HepG2 (cell line): ENCODE results near the gene AUTS2. TPM values are rescaled to one million over a fixed set of nuclear protein-coding genes. Genes with fewer than 3 reads are reported as not detected.

ENCODE experiments used
- ATAC-seq: fragments of 200-7000 bp; cut with Tn5 transposase; 3 replicates; pipeline ENCODE4 v1.9.1; 2020; ENCODE audit warnings: mild to moderate bottlenecking, moderate library complexity
- BruUV-seq: library from RNA; stranded (reverse); fragments of 400-500 nt; replicated peaks from 2 replicates; lab custom pipeline; 2021; lab: Mats Ljungman, UMichigan
- CTCF ChIA-PET: fragments of 300-600 bp; formaldehyde crosslinking; extraction: SDS; loops from one replicate; lab custom pipeline; 2021; ENCODE audit warnings: low total read pairs, inconsistent platforms, low intra/inter-chr PET ratio; lab: Yijun Ruan, JAX
- POLR2A ChIA-PET: fragments of 350-600 bp; sonication (Branson Sonifier 250); formaldehyde crosslinking; loops from one replicate; lab custom pipeline; 2020; ENCODE audit warnings: antibody characterized with exemption, inconsistent platforms; lab: Yijun Ruan, JAX
- DNase-seq: peaks from one replicate; pipeline ENCODE4 v3.0.0-alpha.2; 2015; ENCODE audit warnings: low spot score
- FAIRE-seq: peaks from 3 replicates; lab custom pipeline; 2011; peaks lifted over from hg19 to GRCh38; lab: Jason Lieb, UNC
- H2AFZ ChIP-seq: one replicate; pipeline ENCODE4 v1.6.1; 2011; ENCODE audit warnings: low read length, inconsistent platforms
- H3K27ac ChIP-seq: fragments of 300-600 bp; 3 replicates; pipeline ENCODE4 v1.8.0; 2011; ENCODE audit warnings: mixed run types, mild to moderate bottlenecking, mixed read lengths, low read length, inconsistent platforms; ENCODE audit not compliant: insufficient read depth; ENCODE audit errors: extremely low read length
- H3K27me3 ChIP-seq, 2 experiments: fragments of 200-600 bp in 1 of 2; 2 replicates in 1 of 2; 3 replicates in 1 of 2; pipeline versions ENCODE4 v1.6.0 to v1.8.0; 2011; ENCODE audit warnings: low read length in 2 of 2, mild to moderate bottlenecking in 2 of 2, moderate library complexity in 2 of 2, inconsistent platforms in 1 of 2; ENCODE audit not compliant: insufficient read depth in 2 of 2, control insufficient read depth in 1 of 2
- H3K36me3 ChIP-seq, 2 experiments: fragments of 200-600 bp in 1 of 2; replicated peaks in 1 of 2; 2 replicates in 1 of 2; 3 replicates in 1 of 2; pipeline versions ENCODE4 v1.5.1 to v1.8.0; 2011; ENCODE audit warnings: low read length in 2 of 2, inconsistent platforms in 1 of 2; ENCODE audit not compliant: insufficient read depth in 2 of 2, control insufficient read depth in 1 of 2
- H3K4me1 ChIP-seq: 2 replicates; pipeline ENCODE4 v1.5.1; 2012; ENCODE audit warnings: low read length, inconsistent platforms; ENCODE audit not compliant: insufficient read depth
- H3K4me2 ChIP-seq: 2 replicates; pipeline ENCODE4 v1.6.0; 2011; ENCODE audit warnings: low read depth, low read length, inconsistent platforms
- H3K4me3 ChIP-seq, 3 experiments: fragments of 200-600 bp in 1 of 3; sonication (generic), shearing (Covaris generic) in 1 of 3; replicated peaks in 1 of 3; 2 replicates each; pipeline ENCODE4 v1.5.1; 2011 to 2016; ENCODE audit warnings: low read length in 3 of 3, inconsistent platforms in 2 of 3, low read depth in 2 of 3, mild to moderate bottlenecking in 2 of 3, control low read depth in 1 of 3, mixed read lengths in 1 of 3; ENCODE audit not compliant: insufficient read depth in 1 of 3
- H3K79me2 ChIP-seq: one replicate; pipeline ENCODE4 v1.6.1; 2011; ENCODE audit warnings: low read length, inconsistent platforms; ENCODE audit not compliant: insufficient read depth
- H3K9ac ChIP-seq: 2 replicates; pipeline ENCODE4 v1.6.0; 2011; ENCODE audit warnings: mild to moderate bottlenecking, low read depth, low read length, inconsistent platforms; ENCODE audit not compliant: insufficient read depth
- H3K9me3 ChIP-seq: 2 replicates; pipeline ENCODE4 v1.5.1; 2012; ENCODE audit warnings: mild to moderate bottlenecking, low read length
- H4K20me1 ChIP-seq: 2 replicates; pipeline ENCODE4 v1.6.0; 2011; ENCODE audit warnings: inconsistent platforms, mild to moderate bottlenecking, low read length, moderate library complexity; ENCODE audit not compliant: insufficient read depth
- PPARG ChIP-seq: conservative IDR thresholded peaks from 2 replicates; pipeline ENCODE4 v1.6.1; 2016; ENCODE audit warnings: missing biosample characterization, missing genetic modification reagents
- ZFX ChIP-seq: sonication (generic); formaldehyde crosslinking; IDR thresholded peaks from 2 replicates; pipeline ENCODE4 v1.4.0; 2020; ENCODE audit warnings: mild to moderate bottlenecking, low read depth, missing genetic modification reagents, moderate library complexity
- ZNF703 ChIP-seq: sonication (generic); formaldehyde crosslinking; IDR thresholded peaks from 2 replicates; pipeline ENCODE4 v1.5.1; 2020; ENCODE audit warnings: missing genetic modification reagents, mild to moderate bottlenecking, moderate library complexity, borderline replicate concordance
- ZNF891 ChIP-seq: sonication (generic); formaldehyde crosslinking; IDR thresholded peaks from 2 replicates; pipeline ENCODE4 v1.5.0; 2020; ENCODE audit warnings: mild to moderate bottlenecking, missing genetic modification reagents
- WGBS: methylation state at CpG from one replicate; pipeline ENCODE4 v1.1.6; 2017; ENCODE audit warnings: low lambda C conversion rate; 5-methylcytosine and 5-hydroxymethylcytosine counted together
- in situ Hi-C: cut with HindIII; loops from 2 replicates; pipeline ENCODE4 v1.10.0; 2017; ENCODE audit warnings: low pct_unique_long_range_greater_than_20kb; ENCODE audit not compliant: extremely low pct_ligation_motif_present
- intact Hi-C: fragments of 100-400 bp; cut with micrococcal nuclease; formaldehyde crosslinking; loops from one replicate; pipeline ENCODE4 v1.10.0; 2022; ENCODE audit not compliant: unreplicated experiment
- polyA plus RNA-seq, 8 experiments: library from polyadenylated mRNA; depleted of rRNA in 3 of 8; stranded (reverse) in 7 of 8; unstranded in 1 of 8; fragments of >200 nt; fragmentation: Illumina TruSeq in 4 of 8; extraction: Trizol in 4 of 8; gene quantifications; 2 replicates each; pipeline versions ENCODE4 v1.2.1 to v1.2.3, GENCODE V29; 2011 to 2016; ENCODE audit warnings: low read depth in 4 of 8, missing spikeins in 1 of 8, mixed read lengths in 1 of 8; ENCODE audit not compliant: insufficient read depth in 1 of 8
- total RNA-seq, 5 experiments: library from RNA; depleted of rRNA; stranded (reverse); fragments of >200 nt; fragmentation: Illumina TruSeq; extraction: Trizol; gene quantifications; 2 replicates each; pipeline ENCODE4 v1.2.3, GENCODE V29; 2016; ENCODE audit warnings: low read depth in 1 of 5
- TF ChIP-seq, protein P1 (sequence below): IDR thresholded peaks from 2 replicates; pipeline ENCODE4 v1.6.1; 2016; ENCODE audit warnings: low read depth, missing genetic modification reagents, missing compliant biosample characterization

AUTS2 gene
- total and polyA plus RNA-seq, 2 of the 13 experiments (the other 11 are each of a cell fraction or from before 2014, with no cell fraction given): 0.38 TPM; not detected in 1

DNA sequence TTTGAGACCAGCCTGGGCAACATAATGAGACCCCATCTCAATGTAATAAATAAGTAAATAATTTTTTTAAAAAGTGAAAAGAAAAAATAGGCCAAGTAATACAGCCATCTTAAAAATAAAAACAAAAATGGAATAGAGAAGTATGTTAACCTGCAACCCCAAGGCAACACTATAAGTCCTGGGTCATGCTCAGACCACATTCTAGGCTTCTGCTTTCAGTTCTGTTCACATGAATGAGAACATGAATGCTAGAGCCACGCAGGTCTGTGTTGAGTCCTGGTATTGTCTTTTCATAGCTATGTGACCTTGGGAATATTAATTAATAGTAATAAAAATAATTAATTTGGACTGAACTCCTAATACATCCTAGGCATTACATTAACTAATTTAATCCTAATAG lies 284.0 kb downstream of the AUTS2 start:
- H3K4me1 ChIP-seq: no peaks in the 10 kb centered on the region
- TF ChIP-seq ZFX (CRISPR knock-in tag): no peak
- no peak for TF ChIP-seq ZNF891 (CRISPR knock-in tag)
- no peak for TF ChIP-seq ZNF703 (CRISPR knock-in tag)
- TF ChIP-seq PPARG (CRISPR knock-in tag): no peak
- TF ChIP-seq, protein P1, sequence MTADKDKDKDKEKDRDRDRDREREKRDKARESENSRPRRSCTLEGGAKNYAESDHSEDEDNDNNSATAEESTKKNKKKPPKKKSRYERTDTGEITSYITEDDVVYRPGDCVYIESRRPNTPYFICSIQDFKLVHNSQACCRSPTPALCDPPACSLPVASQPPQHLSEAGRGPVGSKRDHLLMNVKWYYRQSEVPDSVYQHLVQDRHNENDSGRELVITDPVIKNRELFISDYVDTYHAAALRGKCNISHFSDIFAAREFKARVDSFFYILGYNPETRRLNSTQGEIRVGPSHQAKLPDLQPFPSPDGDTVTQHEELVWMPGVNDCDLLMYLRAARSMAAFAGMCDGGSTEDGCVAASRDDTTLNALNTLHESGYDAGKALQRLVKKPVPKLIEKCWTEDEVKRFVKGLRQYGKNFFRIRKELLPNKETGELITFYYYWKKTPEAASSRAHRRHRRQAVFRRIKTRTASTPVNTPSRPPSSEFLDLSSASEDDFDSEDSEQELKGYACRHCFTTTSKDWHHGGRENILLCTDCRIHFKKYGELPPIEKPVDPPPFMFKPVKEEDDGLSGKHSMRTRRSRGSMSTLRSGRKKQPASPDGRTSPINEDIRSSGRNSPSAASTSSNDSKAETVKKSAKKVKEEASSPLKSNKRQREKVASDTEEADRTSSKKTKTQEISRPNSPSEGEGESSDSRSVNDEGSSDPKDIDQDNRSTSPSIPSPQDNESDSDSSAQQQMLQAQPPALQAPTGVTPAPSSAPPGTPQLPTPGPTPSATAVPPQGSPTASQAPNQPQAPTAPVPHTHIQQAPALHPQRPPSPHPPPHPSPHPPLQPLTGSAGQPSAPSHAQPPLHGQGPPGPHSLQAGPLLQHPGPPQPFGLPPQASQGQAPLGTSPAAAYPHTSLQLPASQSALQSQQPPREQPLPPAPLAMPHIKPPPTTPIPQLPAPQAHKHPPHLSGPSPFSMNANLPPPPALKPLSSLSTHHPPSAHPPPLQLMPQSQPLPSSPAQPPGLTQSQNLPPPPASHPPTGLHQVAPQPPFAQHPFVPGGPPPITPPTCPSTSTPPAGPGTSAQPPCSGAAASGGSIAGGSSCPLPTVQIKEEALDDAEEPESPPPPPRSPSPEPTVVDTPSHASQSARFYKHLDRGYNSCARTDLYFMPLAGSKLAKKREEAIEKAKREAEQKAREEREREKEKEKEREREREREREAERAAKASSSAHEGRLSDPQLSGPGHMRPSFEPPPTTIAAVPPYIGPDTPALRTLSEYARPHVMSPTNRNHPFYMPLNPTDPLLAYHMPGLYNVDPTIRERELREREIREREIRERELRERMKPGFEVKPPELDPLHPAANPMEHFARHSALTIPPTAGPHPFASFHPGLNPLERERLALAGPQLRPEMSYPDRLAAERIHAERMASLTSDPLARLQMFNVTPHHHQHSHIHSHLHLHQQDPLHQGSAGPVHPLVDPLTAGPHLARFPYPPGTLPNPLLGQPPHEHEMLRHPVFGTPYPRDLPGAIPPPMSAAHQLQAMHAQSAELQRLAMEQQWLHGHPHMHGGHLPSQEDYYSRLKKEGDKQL (CRISPR knock-in tag): no peak
- TF ChIP-seq, all 625 proteins: peak for 0
- Histone ChIP-seq H4K20me1 (no peaks in the 10 kb centered on the region), H3K9me3 (no peaks in the 10 kb centered on the region), H3K79me2 (no peaks in the 10 kb centered on the region), H3K36me3 (no peaks in the 10 kb centered on the region), H2AFZ (no peak overlapping the region), H3K27ac (no peak overlapping the region), H3K9ac (no peak overlapping the region), H3K27me3 (no peaks in the 10 kb centered on the region), H3K4me3 (no peak overlapping the region), H3K4me2 (no peak overlapping the region)
- CTCF ChIA-PET: no interaction called here
- ATAC-seq: no peak
- FAIRE-seq: no peak
- POLR2A ChIA-PET: no interaction called here
- no TSS peak for BruUV-seq
- intact Hi-C loops (no loop called here), in situ Hi-C loops (no loop called here)
- no peak for DNase-seq
- 6% methylated on average over 1 of the region's 1 CpG for WGBS
